Measurements from ENCODE around the gene MAP3K13.

The MAP3K13 gene

GRCh38 chr3:185362850-185363661 lies at the start of gene MAP3K13:
Gene MAP3K13, plus strand, starts transcription at chr3:185363136. Its CDS starts 65,446 bp downstream, at chr3:185428582.
- peak; percentile 76 for DNase-seq

- DNase-seq, result no peak
Measured at GRCh38 chr3:185313693-185314246, 49.2 kb upstream of the MAP3K13 start.

GRCh38 chr3:185316740-185317412 lies 46.1 kb upstream of the MAP3K13 start:
- DNase-seq, result no peak

- DNase-seq, result no peak
Measured at GRCh38 chr3:185317674-185318073, 45.3 kb upstream of the MAP3K13 start.

- no peak for DNase-seq
Measured at GRCh38 chr3:185318141-185318540, 44.8 kb upstream of the MAP3K13 start.

GRCh38 chr3:185319801-185320200 lies 43.1 kb upstream of the MAP3K13 start:
- no peak for DNase-seq

GRCh38 chr3:185320949-185321348 lies 42.0 kb upstream of the MAP3K13 start:
- no peak for DNase-seq

- DNase-seq, result no peak
Measured at GRCh38 chr3:185322101-185322719, 40.7 kb upstream of the MAP3K13 start.

GRCh38 chr3:185325946-185326791 lies 36.8 kb upstream of the MAP3K13 start:
- peak; percentile 55 for DNase-seq

- DNase-seq, result no peak
Measured at GRCh38 chr3:185327062-185327461, 35.9 kb upstream of the MAP3K13 start.

GRCh38 chr3:185328324-185329004 lies 34.5 kb upstream of the MAP3K13 start:
- DNase-seq, result peak; percentile 33

GRCh38 chr3:185330238-185330637 lies 32.7 kb upstream of the MAP3K13 start:
- DNase-seq, result no peak

GRCh38 chr3:185330644-185331043 lies 32.3 kb upstream of the MAP3K13 start:
- no peak for DNase-seq

- peak; percentile 39 for DNase-seq
Measured at GRCh38 chr3:185332026-185332735, 30.8 kb upstream of the MAP3K13 start.

GRCh38 chr3:185335799-185336198 lies 27.1 kb upstream of the MAP3K13 start:
- DNase-seq, result no peak

- DNase-seq, result no peak
Measured at GRCh38 chr3:185337231-185337816, 25.6 kb upstream of the MAP3K13 start.

GRCh38 chr3:185339945-185340344 lies 23.0 kb upstream of the MAP3K13 start:
- DNase-seq, result no peak

GRCh38 chr3:185340751-185341150 lies 22.2 kb upstream of the MAP3K13 start:
- no peak for DNase-seq

- no peak for DNase-seq
Measured at GRCh38 chr3:185341616-185342458, 21.1 kb upstream of the MAP3K13 start.
